ENCODE data around the gene ALDH1L2. TPM values are rescaled to one million over a fixed set of nuclear protein-coding genes. Genes with fewer than 3 reads are reported as not detected.
"Not testable (repeated sequence)": the region's sequence is repeated elsewhere in the genome, so short reads cannot be mapped to it uniquely, and the experiment has no call there.

ALDH1L2 gene
- total RNA-seq, 1 donor from 2014 or later, result 0.13 TPM

- DNase-seq (ENCODE audit: low read depth in 2 of 2), result no peak
Observed at GRCh38 chr12:104985206-104985605, 99.1 kb downstream of the ALDH1L2 start.

GRCh38 chr12:104977688-104978087, 106.6 kb downstream of the ALDH1L2 start:
- DNase-seq (ENCODE audit: low read depth in 2 of 2), result not testable (repeated sequence)

GRCh38 chr12:104976703-104977102, 107.6 kb downstream of the ALDH1L2 start:
- no peak for DNase-seq (ENCODE audit: low read depth in 2 of 2)

GRCh38 chr12:104975587-104976343, 108.5 kb downstream of the ALDH1L2 start:
- DNase-seq (ENCODE audit: low read depth in 2 of 2), result no peak

GRCh38 chr12:104974626-104975290, 109.5 kb downstream of the ALDH1L2 start:
- DNase-seq (ENCODE audit: low read depth in 2 of 2), result no peak

GRCh38 chr12:104973250-104973649, 111.0 kb downstream of the ALDH1L2 start:
- no peak for DNase-seq (ENCODE audit: low read depth in 2 of 2)

- no peak for DNase-seq (ENCODE audit: low read depth in 2 of 2)
Observed at GRCh38 chr12:104971306-104971705, 113.0 kb downstream of the ALDH1L2 start.

Other genes with a start within 250 kb of the ALDH1L2 start
- 5.7 and 6.2 TPM in 2 replicates for gene SLC41A2, start 126.2 kb downstream of the ALDH1L2 start, total RNA-seq
- gene NOPCHAP1, start 98.1 kb downstream of the ALDH1L2 start, total RNA-seq, result 4.3 and 10.4 TPM in 2 replicates
- gene WASHC4, start 23.3 kb upstream of the ALDH1L2 start, total RNA-seq, result 96.7 and 101 TPM in 2 replicates
- gene APPL2, start 151.7 kb upstream of the ALDH1L2 start, total RNA-seq, result 13.5 and 16.9 TPM in 2 replicates
- gene C12orf75, start 246.2 kb upstream of the ALDH1L2 start, total RNA-seq, result 6.3 and 15.4 TPM in 2 replicates

All from dermis microvascular lymphatic vessel endothelial cell (primary cell).